Neuronal stem cell (in vitro differentiated cells): Measurements from ENCODE around the gene RARB.

ENCODE experiments used
- DNase-seq: peaks from one replicate; pipeline ENCODE4 v3.0.0-alpha.2; 2013; ENCODE audit warnings: low spot score
- H2AFZ ChIP-seq: one replicate; pipeline ENCODE4 v1.6.1; 2013; ENCODE audit warnings: mild to moderate bottlenecking, low read length, inconsistent platforms
- H2AK5ac ChIP-seq: 2 replicates; pipeline ENCODE4 v1.6.1; 2013; ENCODE audit warnings: low read depth, mild to moderate bottlenecking, inconsistent platforms, low read length, moderate library complexity, mixed read lengths
- H2BK120ac ChIP-seq: 2 replicates; pipeline ENCODE4 v1.6.1; 2013; ENCODE audit warnings: low read depth, mild to moderate bottlenecking, inconsistent platforms, low read length, moderate library complexity, mixed read lengths
- H2BK12ac ChIP-seq: one replicate; pipeline ENCODE4 v1.6.1; 2013; ENCODE audit warnings: low read length, inconsistent platforms
- H2BK15ac ChIP-seq: 2 replicates; pipeline ENCODE4 v1.6.1; 2013; ENCODE audit warnings: mild to moderate bottlenecking, low read length, inconsistent platforms, mixed read lengths
- H2BK5ac ChIP-seq: one replicate; pipeline ENCODE4 v1.6.1; 2013; ENCODE audit warnings: inconsistent platforms, mild to moderate bottlenecking, low read length, moderate library complexity
- H3K14ac ChIP-seq: one replicate; pipeline ENCODE4 v1.6.1; 2013; ENCODE audit warnings: low read length, inconsistent platforms
- H3K18ac ChIP-seq: 2 replicates; pipeline ENCODE4 v1.6.1; 2013; ENCODE audit warnings: low read length, inconsistent platforms
- H3K23ac ChIP-seq: 2 replicates; pipeline ENCODE4 v1.6.1; 2013; ENCODE audit warnings: low read depth, mild to moderate bottlenecking, mixed read lengths, low read length, inconsistent platforms; ENCODE audit not compliant: poor library complexity
- H3K27ac ChIP-seq: replicated peaks from 3 replicates; pipeline ENCODE4 v1.5.1; 2013; ENCODE audit warnings: low read length, inconsistent platforms
- H3K27me3 ChIP-seq, 3 experiments: 2 replicates each; pipeline ENCODE4 v1.6.1; 2013; ENCODE audit warnings: low read length in 3 of 3, mild to moderate bottlenecking in 2 of 3, inconsistent platforms in 1 of 3, low read depth in 1 of 3, mixed read lengths in 1 of 3, moderate library complexity in 1 of 3; ENCODE audit not compliant: control insufficient read depth in 3 of 3, insufficient read depth in 3 of 3
- H3K36me3 ChIP-seq, 2 donors: replicated peaks in 1 of 2; 2 replicates each; pipeline ENCODE4 v1.6.1; 2013; ENCODE audit warnings: low read length in 2 of 2; ENCODE audit not compliant: control insufficient read depth in 2 of 2, insufficient read depth in 2 of 2
- H3K4ac ChIP-seq: 2 replicates; pipeline ENCODE4 v1.6.1; 2013; ENCODE audit warnings: inconsistent platforms, mild to moderate bottlenecking, low read length, moderate library complexity
- H3K4me1 ChIP-seq, 2 donors: 1 replicate in 1 of 2; 2 replicates in 1 of 2; pipeline ENCODE4 v1.6.1; 2013; ENCODE audit warnings: low read length in 2 of 2, low read depth in 1 of 2; ENCODE audit not compliant: control insufficient read depth in 2 of 2, insufficient read depth in 1 of 2
- H3K4me2 ChIP-seq: one replicate; pipeline ENCODE4 v1.6.1; 2013; ENCODE audit warnings: mild to moderate bottlenecking, low read length, inconsistent platforms; ENCODE audit not compliant: insufficient read depth, poor library complexity, severe bottlenecking
- H3K4me3 ChIP-seq, 2 donors: 2 replicates each; pipeline ENCODE4 v1.5.1; 2013; ENCODE audit warnings: low read length in 2 of 2, mild to moderate bottlenecking in 2 of 2, inconsistent platforms in 1 of 2, moderate library complexity in 1 of 2
- H3K79me1 ChIP-seq: one replicate; pipeline ENCODE4 v1.6.1; 2013; ENCODE audit warnings: low read depth, mild to moderate bottlenecking, inconsistent platforms, low read length, moderate library complexity
- H3K9ac ChIP-seq: one replicate; pipeline ENCODE4 v1.6.1; 2013; ENCODE audit warnings: mild to moderate bottlenecking, low read depth, low read length, inconsistent platforms; ENCODE audit not compliant: poor library complexity
- H3K9me3 ChIP-seq, 2 donors: replicated peaks in 1 of 2; 2 replicates each; pipeline versions ENCODE3 to v1.6.1; 2013; ENCODE audit warnings: low read length in 2 of 2, mild to moderate bottlenecking in 2 of 2, inconsistent platforms in 1 of 2, low read depth in 1 of 2, mixed read lengths in 1 of 2, moderate library complexity in 1 of 2; ENCODE audit not compliant: control insufficient read depth in 2 of 2, insufficient read depth in 1 of 2
- H4K8ac ChIP-seq: one replicate; pipeline ENCODE4 v1.6.1; 2013; ENCODE audit warnings: low read depth, mild to moderate bottlenecking, inconsistent platforms, low read length, moderate library complexity
- H4K91ac ChIP-seq: one replicate; pipeline ENCODE4 v1.6.1; 2013; ENCODE audit warnings: low read length, low read depth, mild to moderate bottlenecking, inconsistent platforms; ENCODE audit not compliant: poor library complexity
- WGBS, 2 donors: extraction: QIAGEN DNeasy Blood & Tissue Kit; methylation state at CpG; one replicate each; pipeline ENCODE4 v1.1.7; 2013; ENCODE audit warnings: missing lambda C conversion rate in 2 of 2, mixed read lengths in 1 of 2; ENCODE audit not compliant: insufficient read length in 2 of 2, insufficient replicate concordance in 1 of 2; ENCODE audit errors: extremely low coverage in 2 of 2; 5-methylcytosine and 5-hydroxymethylcytosine counted together

RARB gene

DNA sequence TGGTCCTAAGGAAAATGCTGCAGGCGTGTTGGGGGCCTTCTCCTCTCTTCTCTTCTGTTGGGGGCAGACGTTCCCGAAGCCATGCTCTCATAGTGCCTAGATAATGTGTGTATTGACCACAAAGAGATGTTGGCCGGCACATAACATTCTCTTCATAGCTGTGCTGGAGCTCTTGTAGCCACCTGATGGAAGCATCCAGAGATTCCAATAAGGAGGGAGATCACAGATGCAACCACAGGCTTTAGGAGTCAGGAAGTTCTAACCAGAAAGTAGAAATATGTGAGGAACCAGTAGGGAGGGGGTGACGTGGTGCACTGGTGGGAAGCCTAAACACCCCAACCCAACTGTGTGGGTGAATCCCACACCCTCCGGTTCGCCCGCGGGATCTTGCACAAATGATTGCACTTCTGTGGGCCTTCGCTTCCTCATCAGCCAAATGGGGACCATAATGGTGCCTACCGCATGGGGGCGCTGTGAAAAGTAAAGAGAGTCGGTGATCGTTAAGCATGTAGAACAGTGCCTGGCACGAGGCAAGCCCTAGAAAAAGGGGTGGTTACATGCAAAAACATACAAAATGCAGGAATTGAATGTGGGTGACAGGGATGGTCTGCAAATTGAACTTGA is 148.9 kb downstream of the RARB start:
- H3K79me1 ChIP-seq, result no peaks in the 10 kb centered on the region
- H3K4me1 ChIP-seq, result peaks cover 2 to 6% of the 10 kb centered on the region in 2 donors
- no peak overlapping the region for H3K14ac ChIP-seq
- no peak overlapping the region for H2BK5ac ChIP-seq
- no peak overlapping the region for H2BK15ac ChIP-seq
- no peak overlapping the region for H3K4me2 ChIP-seq
- no peaks in the 10 kb centered on the region for H3K36me3 ChIP-seq
- no CpG with 5 or more reads among the region's 15 CpGs for WGBS, 2 donors
- no peak overlapping the region for H3K4ac ChIP-seq
- DNase-seq, result no peak
- no peaks in the 10 kb centered on the region for H3K27me3 ChIP-seq
- no peaks in the 10 kb centered on the region for H3K9me3 ChIP-seq
- no peak overlapping the region for H4K8ac ChIP-seq
- H2BK12ac ChIP-seq, result no peak overlapping the region
- no peak overlapping the region for H3K23ac ChIP-seq
- H2AK5ac ChIP-seq, result no peak overlapping the region
- H3K4me3 ChIP-seq, result no peak overlapping the region
- no peak overlapping the region for H2AFZ ChIP-seq
- H2BK120ac ChIP-seq, result no peak overlapping the region
- no peak overlapping the region for H4K91ac ChIP-seq
- H3K9ac ChIP-seq, result no peak overlapping the region
- H3K18ac ChIP-seq, result peak overlapping the region; percentile 40
- H3K27ac ChIP-seq, result no peak overlapping the region

- Histone ChIP-seq H3K27me3 (no peaks in the 10 kb centered on the region), H3K4me3 (no peak overlapping the region), H2BK15ac (no peak overlapping the region), H3K23ac (no peak overlapping the region), H2AK5ac (peak overlapping the region; percentile 27), H3K4ac (no peak overlapping the region), H3K36me3 (no peaks in the 10 kb centered on the region), H3K14ac (no peak overlapping the region), H3K18ac (peak overlapping the region; percentile 16), H3K9ac (no peak overlapping the region), H3K4me1 (peaks cover 2 to 5% of the 10 kb centered on the region in 2 donors), H2BK5ac (no peak overlapping the region), H4K91ac (no peak overlapping the region), H2BK120ac (no peak overlapping the region), H3K79me1 (no peaks in the 10 kb centered on the region), H3K9me3 (peaks cover 0 to 5% of the 10 kb centered on the region in 2 donors), H4K8ac (no peak overlapping the region), H2AFZ (no peak overlapping the region), H3K27ac (no peak overlapping the region), H3K4me2 (no peak overlapping the region), H2BK12ac (no peak overlapping the region)
- WGBS, 2 donors, result no CpG with 5 or more reads among the region's 10 CpGs
- DNase-seq, result no peak
These were observed 150.0 kb downstream of the RARB start for GRCh38 chr3:25578059-25578458.

GRCh38 chr3:25580534-25580933 is 152.5 kb downstream of the RARB start:
- no peak overlapping the region for H2AK5ac ChIP-seq
- H2BK120ac ChIP-seq, result no peak overlapping the region
- no peak overlapping the region for H4K91ac ChIP-seq
- WGBS, 2 donors, result no CpG with 5 or more reads among the region's 8 CpGs
- H3K4me1 ChIP-seq, result no peaks in the 10 kb centered on the region
- no peaks in the 10 kb centered on the region for H3K36me3 ChIP-seq
- H2AFZ ChIP-seq, result no peak overlapping the region
- no peak overlapping the region for H3K4me3 ChIP-seq
- H3K9ac ChIP-seq, result no peak overlapping the region
- H3K79me1 ChIP-seq, result no peaks in the 10 kb centered on the region
- H3K27me3 ChIP-seq, result no peaks in the 10 kb centered on the region
- no peak overlapping the region for H3K27ac ChIP-seq
- DNase-seq, result no peak
- H2BK5ac ChIP-seq, result no peak overlapping the region
- H3K18ac ChIP-seq, result no peak overlapping the region
- no peak overlapping the region for H4K8ac ChIP-seq
- H2BK12ac ChIP-seq, result no peak overlapping the region
- H3K23ac ChIP-seq, result peak overlapping the region; percentile 8
- H3K9me3 ChIP-seq, result peaks cover 0 to 5% of the 10 kb centered on the region in 2 donors
- no peak overlapping the region for H3K14ac ChIP-seq
- no peak overlapping the region for H2BK15ac ChIP-seq
- H3K4ac ChIP-seq, result no peak overlapping the region
- H3K4me2 ChIP-seq, result no peak overlapping the region

DNA sequence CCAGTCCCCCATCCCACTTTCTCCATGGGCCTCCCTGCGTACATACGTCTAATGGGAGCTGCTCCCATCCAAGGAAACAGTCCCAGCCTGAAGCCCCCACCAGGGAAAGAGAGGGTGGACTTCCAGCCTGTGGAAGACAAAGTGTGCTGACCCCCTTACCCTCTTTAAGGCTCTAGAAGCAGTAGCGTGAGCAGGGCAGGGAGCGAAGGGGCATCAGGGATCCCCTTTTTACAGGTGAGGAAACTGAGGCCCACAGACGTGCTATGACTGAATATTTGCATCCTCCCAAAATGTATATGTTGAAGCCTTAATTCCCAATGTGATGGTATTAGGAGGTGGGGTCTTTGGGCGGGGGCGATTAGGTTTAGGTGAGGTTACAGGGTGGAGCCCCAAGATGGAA is 153.3 kb downstream of the RARB start:
- no CpG with 5 or more reads among the region's 7 CpGs for WGBS, 2 donors
- H3K27me3 ChIP-seq, result no peaks in the 10 kb centered on the region
- no peak overlapping the region for H3K4me2 ChIP-seq
- no peak overlapping the region for H3K14ac ChIP-seq
- H2BK120ac ChIP-seq, result no peak overlapping the region
- no peak overlapping the region for H3K4ac ChIP-seq
- DNase-seq, result no peak
- no peak overlapping the region for H3K27ac ChIP-seq
- no peaks in the 10 kb centered on the region for H3K79me1 ChIP-seq
- H4K91ac ChIP-seq, result no peak overlapping the region
- H2AK5ac ChIP-seq, result no peak overlapping the region
- no peak overlapping the region for H2BK5ac ChIP-seq
- H3K36me3 ChIP-seq, result no peaks in the 10 kb centered on the region
- H3K9ac ChIP-seq, result no peak overlapping the region
- H2BK12ac ChIP-seq, result no peak overlapping the region
- no peak overlapping the region for H3K18ac ChIP-seq
- H2AFZ ChIP-seq, result no peak overlapping the region
- H3K4me3 ChIP-seq, result no peak overlapping the region
- no peaks in the 10 kb centered on the region for H3K4me1 ChIP-seq
- no peak overlapping the region for H4K8ac ChIP-seq
- H3K9me3 ChIP-seq, result peaks cover 0 to 5% of the 10 kb centered on the region in 2 donors
- H2BK15ac ChIP-seq, result no peak overlapping the region
- H3K23ac ChIP-seq, result no peak overlapping the region
